HG03571 (cell line): ENCODE results near the gene SH3PXD2A.

Experiments
- ATAC-seq: cut with Tn5 transposase; IDR thresholded peaks from one replicate; pipeline ENCODE4 v1.9.1; 2021; ENCODE audit not compliant: unreplicated experiment

SH3PXD2A gene

GRCh38 chr10:103794996-103795395 is 60.4 kb downstream of the SH3PXD2A start:
- no peak for ATAC-seq

GRCh38 chr10:103793920-103794883 is 61.2 kb downstream of the SH3PXD2A start:
- no peak for ATAC-seq

- no peak for ATAC-seq
These were observed 61.9 kb downstream of the SH3PXD2A start for GRCh38 chr10:103793429-103793828.

- ATAC-seq, result no peak
These were observed 62.8 kb downstream of the SH3PXD2A start for GRCh38 chr10:103792547-103792946.

- no peak for ATAC-seq
These were observed 63.5 kb downstream of the SH3PXD2A start for GRCh38 chr10:103791858-103792257.

GRCh38 chr10:103791291-103791690 is 64.1 kb downstream of the SH3PXD2A start:
- ATAC-seq, result no peak

GRCh38 chr10:103790580-103790979 is 64.8 kb downstream of the SH3PXD2A start:
- no peak for ATAC-seq

- ATAC-seq, result no peak
These were observed 65.6 kb downstream of the SH3PXD2A start for GRCh38 chr10:103789771-103790201.

GRCh38 chr10:103789161-103789560 is 66.2 kb downstream of the SH3PXD2A start:
- no peak for ATAC-seq

GRCh38 chr10:103787331-103787730 is 68.0 kb downstream of the SH3PXD2A start:
- no peak for ATAC-seq

- no peak for ATAC-seq
These were observed 69.4 kb downstream of the SH3PXD2A start for GRCh38 chr10:103786020-103786419.

- ATAC-seq, result no peak
These were observed 70.5 kb downstream of the SH3PXD2A start for GRCh38 chr10:103784723-103785418.

- no peak for ATAC-seq
These were observed 71.3 kb downstream of the SH3PXD2A start for GRCh38 chr10:103784089-103784488.

GRCh38 chr10:103783681-103784080 is 71.7 kb downstream of the SH3PXD2A start:
- no peak for ATAC-seq

- ATAC-seq, result no peak
These were observed 73.9 kb downstream of the SH3PXD2A start for GRCh38 chr10:103781329-103782061.

- no peak for ATAC-seq
These were observed 74.9 kb downstream of the SH3PXD2A start for GRCh38 chr10:103780242-103781149.

GRCh38 chr10:103778358-103779139 is 76.8 kb downstream of the SH3PXD2A start:
- no peak for ATAC-seq

GRCh38 chr10:103776878-103777591 is 78.3 kb downstream of the SH3PXD2A start:
- ATAC-seq, result no peak

- no peak for ATAC-seq
These were observed 79.6 kb downstream of the SH3PXD2A start for GRCh38 chr10:103775776-103776175.
